ENCODE measurements around the gene SLC6A5. TPM values are rescaled to one million over a fixed set of nuclear protein-coding genes. Genes with fewer than 3 reads are reported as not detected.

The SLC6A5 gene
- total RNA-seq, 1 donor from 2014 or later, result not detected

GRCh38 chr11:20604864-20605601 is 5.6 kb downstream of the SLC6A5 start:
- no peak for DNase-seq (ENCODE audit: low spot score in 2 of 2, unreplicated experiment in 2 of 2)
- H3K27me3 Mint-ChIP-seq (ENCODE audit: low read depth), result peaks cover 96% of the 10 kb centered on the region
- no peak overlapping the region for H3K4me3 Mint-ChIP-seq
- H3K4me1 Mint-ChIP-seq, result peaks cover 1% of the 10 kb centered on the region
- TF ChIP-seq, protein P1, sequence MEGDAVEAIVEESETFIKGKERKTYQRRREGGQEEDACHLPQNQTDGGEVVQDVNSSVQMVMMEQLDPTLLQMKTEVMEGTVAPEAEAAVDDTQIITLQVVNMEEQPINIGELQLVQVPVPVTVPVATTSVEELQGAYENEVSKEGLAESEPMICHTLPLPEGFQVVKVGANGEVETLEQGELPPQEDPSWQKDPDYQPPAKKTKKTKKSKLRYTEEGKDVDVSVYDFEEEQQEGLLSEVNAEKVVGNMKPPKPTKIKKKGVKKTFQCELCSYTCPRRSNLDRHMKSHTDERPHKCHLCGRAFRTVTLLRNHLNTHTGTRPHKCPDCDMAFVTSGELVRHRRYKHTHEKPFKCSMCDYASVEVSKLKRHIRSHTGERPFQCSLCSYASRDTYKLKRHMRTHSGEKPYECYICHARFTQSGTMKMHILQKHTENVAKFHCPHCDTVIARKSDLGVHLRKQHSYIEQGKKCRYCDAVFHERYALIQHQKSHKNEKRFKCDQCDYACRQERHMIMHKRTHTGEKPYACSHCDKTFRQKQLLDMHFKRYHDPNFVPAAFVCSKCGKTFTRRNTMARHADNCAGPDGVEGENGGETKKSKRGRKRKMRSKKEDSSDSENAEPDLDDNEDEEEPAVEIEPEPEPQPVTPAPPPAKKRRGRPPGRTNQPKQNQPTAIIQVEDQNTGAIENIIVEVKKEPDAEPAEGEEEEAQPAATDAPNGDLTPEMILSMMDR (IDR thresholded peaks at IDR 0.05; ENCODE audit: unreplicated experiment), result no peak
- no peak overlapping the region for H3K27ac Mint-ChIP-seq
- no peaks in the 10 kb centered on the region for H3K9me3 Mint-ChIP-seq
- no peaks in the 10 kb centered on the region for H3K36me3 Mint-ChIP-seq

DNA sequence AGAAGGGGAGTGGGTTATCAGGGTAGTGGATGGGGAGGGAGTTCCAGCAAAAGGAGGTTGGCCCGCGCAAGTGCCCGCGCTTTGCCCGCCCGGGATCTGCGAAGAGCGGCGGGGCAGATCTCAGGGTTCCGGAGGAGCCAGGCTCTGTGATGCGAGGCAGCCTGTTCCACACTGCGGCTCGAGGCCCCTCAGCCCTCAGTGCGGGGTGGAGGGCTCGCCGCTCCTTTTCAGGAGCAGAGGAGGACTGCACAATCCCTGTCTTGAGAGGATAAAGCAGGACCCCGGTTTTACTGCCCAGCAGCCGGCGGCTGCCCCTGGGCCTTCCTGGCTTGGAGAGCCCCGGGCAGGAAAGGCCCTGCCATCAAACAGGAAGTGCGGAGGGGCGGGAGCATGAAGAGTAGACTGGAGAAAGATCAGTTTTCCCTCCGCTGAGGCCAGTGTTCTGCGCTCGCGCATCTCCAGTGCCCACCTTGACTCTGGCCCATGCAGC is 6.2 kb downstream of the SLC6A5 start:
- peaks cover 6% of the 10 kb centered on the region for H3K4me1 Mint-ChIP-seq
- H3K27ac Mint-ChIP-seq, result no peak overlapping the region
- TF ChIP-seq, protein P1 (IDR thresholded peaks at IDR 0.05; ENCODE audit: unreplicated experiment), result no peak
- no peaks in the 10 kb centered on the region for H3K36me3 Mint-ChIP-seq
- no peak overlapping the region for H3K4me3 Mint-ChIP-seq
- H3K9me3 Mint-ChIP-seq, result no peaks in the 10 kb centered on the region
- H3K27me3 Mint-ChIP-seq (ENCODE audit: low read depth), result peaks cover 96% of the 10 kb centered on the region
- DNase-seq (ENCODE audit: low spot score in 2 of 2, unreplicated experiment in 2 of 2), result no peak

DNA sequence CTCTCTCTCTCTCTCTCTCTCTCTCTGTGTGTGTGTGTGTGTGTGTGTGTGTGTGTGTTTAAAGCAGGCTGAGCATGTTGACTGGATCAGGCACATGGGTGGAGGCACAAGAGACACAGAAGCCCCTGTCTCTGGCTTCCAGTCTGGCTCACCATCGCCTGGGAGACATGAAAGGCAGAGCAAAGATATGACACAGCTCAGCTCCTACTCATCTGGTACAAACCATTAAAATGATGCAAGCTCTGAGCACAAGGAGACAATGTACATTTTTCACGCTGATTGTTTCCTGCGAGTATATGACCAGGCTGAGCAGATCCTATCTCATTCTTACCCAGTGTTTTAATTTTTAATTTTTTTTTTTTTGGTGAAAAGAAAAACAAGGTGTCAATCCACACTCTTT is 9.5 kb downstream of the SLC6A5 start:
- TF ChIP-seq, protein P1 (IDR thresholded peaks at IDR 0.05; ENCODE audit: unreplicated experiment), result no peak
- no peaks in the 10 kb centered on the region for H3K9me3 Mint-ChIP-seq
- H3K27me3 Mint-ChIP-seq (ENCODE audit: low read depth), result peaks cover 90% of the 10 kb centered on the region
- peaks cover 6% of the 10 kb centered on the region for H3K4me1 Mint-ChIP-seq
- no peak overlapping the region for H3K4me3 Mint-ChIP-seq
- no peaks in the 10 kb centered on the region for H3K36me3 Mint-ChIP-seq
- H3K27ac Mint-ChIP-seq, result no peak overlapping the region
- DNase-seq (ENCODE audit: low spot score in 2 of 2, unreplicated experiment in 2 of 2), result no peak

- Mint-ChIP-seq H3K9me3 (no peaks in the 10 kb centered on the region), H3K36me3 (no peaks in the 10 kb centered on the region), H3K4me1 (peaks cover 6% of the 10 kb centered on the region), H3K27ac (no peak overlapping the region), H3K27me3 (ENCODE audit: low read depth) (peaks cover 88% of the 10 kb centered on the region), H3K4me3 (peak overlapping the region; percentile 40)
- DNase-seq (ENCODE audit: low spot score in 2 of 2, unreplicated experiment in 2 of 2), result peak; percentile 67 to 91
- TF ChIP-seq, protein P1 (IDR thresholded peaks at IDR 0.05; ENCODE audit: unreplicated experiment), result peak; percentile 93
Observed at GRCh38 chr11:20609727-20610707, 10.6 kb downstream of the SLC6A5 start.

DNA sequence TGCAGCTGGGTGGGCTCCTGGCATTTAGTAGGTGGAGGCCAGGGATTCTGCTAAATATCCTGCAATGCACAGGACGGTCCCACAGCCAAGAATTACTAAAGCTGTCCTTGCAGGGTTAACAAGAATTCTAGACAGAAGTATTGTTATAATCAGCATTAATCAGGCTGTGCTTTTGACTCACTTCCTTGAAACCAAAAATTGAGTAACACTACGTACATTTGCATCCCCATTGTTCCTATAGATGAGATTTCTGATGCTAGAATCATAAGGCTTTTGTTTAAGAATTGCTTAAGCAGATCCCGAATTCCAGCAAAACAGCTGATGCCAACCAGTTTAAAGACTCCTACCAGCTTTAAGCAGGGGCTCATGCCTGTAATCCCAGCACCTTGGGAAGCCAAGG is 11.4 kb downstream of the SLC6A5 start:
- Mint-ChIP-seq H3K9me3 (no peaks in the 10 kb centered on the region), H3K27ac (no peak overlapping the region), H3K4me3 (no peak overlapping the region), H3K36me3 (no peaks in the 10 kb centered on the region), H3K27me3 (ENCODE audit: low read depth) (peaks cover 86% of the 10 kb centered on the region), H3K4me1 (peaks cover 6% of the 10 kb centered on the region)
- TF ChIP-seq, protein P1 (IDR thresholded peaks at IDR 0.05; ENCODE audit: unreplicated experiment), result no peak
- DNase-seq (ENCODE audit: low spot score in 2 of 2, unreplicated experiment in 2 of 2), result no peak
